Measurements from ENCODE around the gene RANBP10. TPM values are rescaled to one million over a fixed set of nuclear protein-coding genes. Genes with fewer than 3 reads are reported as not detected.

RANBP10 gene
- total and polyA plus RNA-seq, 2 of the 13 experiments (the other 11 are each of a cell fraction or from before 2014, with no cell fraction given) = 9.2 to 22.7 TPM

DNA sequence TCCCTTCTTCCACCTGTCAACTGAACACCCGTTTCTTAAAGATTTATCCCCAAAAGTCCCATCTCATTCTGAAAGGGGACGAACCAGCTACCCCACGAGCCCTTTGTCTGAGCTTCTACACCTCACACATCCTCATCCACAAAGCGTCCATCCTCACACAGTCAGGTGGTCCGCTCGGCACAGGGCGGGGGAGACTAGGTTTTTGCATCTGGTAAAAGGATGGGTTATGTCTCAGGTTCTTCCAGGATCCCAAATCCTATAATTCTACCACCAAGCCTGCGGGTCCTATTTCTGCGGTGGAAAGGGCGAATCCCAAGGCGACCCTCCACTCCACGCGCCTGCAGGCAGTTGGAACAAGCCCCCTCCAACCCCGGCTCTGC, 87.7 kb downstream of the RANBP10 start (continued):
- TF ChIP-seq, protein P1, sequence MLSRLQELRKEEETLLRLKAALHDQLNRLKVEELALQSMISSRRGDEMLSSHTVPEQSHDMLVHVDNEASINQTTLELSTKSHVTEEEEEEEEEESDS (CRISPR knock-in tag; IDR thresholded peaks at IDR 0.05; ENCODE audit: borderline replicate concordance) = peak; percentile 41; the same call in 1 of the 2 replicates
- TF ChIP-seq MEIS1 (CRISPR knock-in tag; IDR thresholded peaks at IDR 0.05; ENCODE audit: borderline replicate concordance) (no peak), RFX3 (CRISPR knock-in tag; IDR thresholded peaks at IDR 0.05) (no peak), DMAP1 (CRISPR knock-in tag; IDR thresholded peaks at IDR 0.05) (no peak; the same call in 1 of the 2 replicates), ZSCAN25 (CRISPR knock-in tag; IDR thresholded peaks at IDR 0.05) (no peak), HNRNPL (IDR thresholded peaks at IDR 0.05; ENCODE audit: low read depth, low read length) (no peak), ZEB1 (IDR thresholded peaks at IDR 0.05; ENCODE audit: insufficient replicate concordance, low read depth) (no peak), PITX1 (CRISPR knock-in tag; IDR thresholded peaks at IDR 0.05) (no peak), SIN3A (IDR thresholded peaks at IDR 0.05; ENCODE audit: borderline replicate concordance, low read depth, low read length) (0 out of 2 replicates have a peak, but pooled peaks have one; percentile 6), MLLT10 (CRISPR knock-in tag; IDR thresholded peaks at IDR 0.05) (no peak), ZNF3 (CRISPR knock-in tag; IDR thresholded peaks at IDR 0.05) (no peak), GABPB1 (CRISPR knock-in tag; IDR thresholded peaks at IDR 0.05) (no peak), ARNTL (CRISPR knock-in tag; IDR thresholded peaks at IDR 0.05) (no peak), THYN1 (CRISPR knock-in tag; IDR thresholded peaks at IDR 0.05; ENCODE audit: borderline replicate concordance, low read depth) (no peak)
- TF ChIP-seq, protein P2, sequence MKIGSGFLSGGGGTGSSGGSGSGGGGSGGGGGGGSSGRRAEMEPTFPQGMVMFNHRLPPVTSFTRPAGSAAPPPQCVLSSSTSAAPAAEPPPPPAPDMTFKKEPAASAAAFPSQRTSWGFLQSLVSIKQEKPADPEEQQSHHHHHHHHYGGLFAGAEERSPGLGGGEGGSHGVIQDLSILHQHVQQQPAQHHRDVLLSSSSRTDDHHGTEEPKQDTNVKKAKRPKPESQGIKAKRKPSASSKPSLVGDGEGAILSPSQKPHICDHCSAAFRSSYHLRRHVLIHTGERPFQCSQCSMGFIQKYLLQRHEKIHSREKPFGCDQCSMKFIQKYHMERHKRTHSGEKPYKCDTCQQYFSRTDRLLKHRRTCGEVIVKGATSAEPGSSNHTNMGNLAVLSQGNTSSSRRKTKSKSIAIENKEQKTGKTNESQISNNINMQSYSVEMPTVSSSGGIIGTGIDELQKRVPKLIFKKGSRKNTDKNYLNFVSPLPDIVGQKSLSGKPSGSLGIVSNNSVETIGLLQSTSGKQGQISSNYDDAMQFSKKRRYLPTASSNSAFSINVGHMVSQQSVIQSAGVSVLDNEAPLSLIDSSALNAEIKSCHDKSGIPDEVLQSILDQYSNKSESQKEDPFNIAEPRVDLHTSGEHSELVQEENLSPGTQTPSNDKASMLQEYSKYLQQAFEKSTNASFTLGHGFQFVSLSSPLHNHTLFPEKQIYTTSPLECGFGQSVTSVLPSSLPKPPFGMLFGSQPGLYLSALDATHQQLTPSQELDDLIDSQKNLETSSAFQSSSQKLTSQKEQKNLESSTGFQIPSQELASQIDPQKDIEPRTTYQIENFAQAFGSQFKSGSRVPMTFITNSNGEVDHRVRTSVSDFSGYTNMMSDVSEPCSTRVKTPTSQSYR (CRISPR knock-in tag; IDR thresholded peaks at IDR 0.05; ENCODE audit: borderline replicate concordance) = no peak
- TF ChIP-seq, protein P3, sequence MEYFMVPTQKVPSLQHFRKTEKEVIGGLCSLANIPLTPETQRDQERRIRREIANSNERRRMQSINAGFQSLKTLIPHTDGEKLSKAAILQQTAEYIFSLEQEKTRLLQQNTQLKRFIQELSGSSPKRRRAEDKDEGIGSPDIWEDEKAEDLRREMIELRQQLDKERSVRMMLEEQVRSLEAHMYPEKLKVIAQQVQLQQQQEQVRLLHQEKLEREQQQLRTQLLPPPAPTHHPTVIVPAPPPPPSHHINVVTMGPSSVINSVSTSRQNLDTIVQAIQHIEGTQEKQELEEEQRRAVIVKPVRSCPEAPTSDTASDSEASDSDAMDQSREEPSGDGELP (IDR thresholded peaks at IDR 0.05; ENCODE audit: borderline replicate concordance, low read depth) = no peak
- TF ChIP-seq, protein P4, sequence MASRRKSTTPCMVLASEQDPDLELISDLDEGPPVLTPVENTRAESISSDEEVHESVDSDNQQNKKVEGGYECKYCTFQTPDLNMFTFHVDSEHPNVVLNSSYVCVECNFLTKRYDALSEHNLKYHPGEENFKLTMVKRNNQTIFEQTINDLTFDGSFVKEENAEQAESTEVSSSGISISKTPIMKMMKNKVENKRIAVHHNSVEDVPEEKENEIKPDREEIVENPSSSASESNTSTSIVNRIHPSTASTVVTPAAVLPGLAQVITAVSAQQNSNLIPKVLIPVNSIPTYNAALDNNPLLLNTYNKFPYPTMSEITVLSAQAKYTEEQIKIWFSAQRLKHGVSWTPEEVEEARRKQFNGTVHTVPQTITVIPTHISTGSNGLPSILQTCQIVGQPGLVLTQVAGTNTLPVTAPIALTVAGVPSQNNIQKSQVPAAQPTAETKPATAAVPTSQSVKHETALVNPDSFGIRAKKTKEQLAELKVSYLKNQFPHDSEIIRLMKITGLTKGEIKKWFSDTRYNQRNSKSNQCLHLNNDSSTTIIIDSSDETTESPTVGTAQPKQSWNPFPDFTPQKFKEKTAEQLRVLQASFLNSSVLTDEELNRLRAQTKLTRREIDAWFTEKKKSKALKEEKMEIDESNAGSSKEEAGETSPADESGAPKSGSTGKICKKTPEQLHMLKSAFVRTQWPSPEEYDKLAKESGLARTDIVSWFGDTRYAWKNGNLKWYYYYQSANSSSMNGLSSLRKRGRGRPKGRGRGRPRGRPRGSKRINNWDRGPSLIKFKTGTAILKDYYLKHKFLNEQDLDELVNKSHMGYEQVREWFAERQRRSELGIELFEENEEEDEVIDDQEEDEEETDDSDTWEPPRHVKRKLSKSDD (CRISPR knock-in tag; IDR thresholded peaks at IDR 0.05; ENCODE audit: low read depth) = peak; percentile 25; the same call in 1 of the 2 replicates
- TF ChIP-seq, protein P5, sequence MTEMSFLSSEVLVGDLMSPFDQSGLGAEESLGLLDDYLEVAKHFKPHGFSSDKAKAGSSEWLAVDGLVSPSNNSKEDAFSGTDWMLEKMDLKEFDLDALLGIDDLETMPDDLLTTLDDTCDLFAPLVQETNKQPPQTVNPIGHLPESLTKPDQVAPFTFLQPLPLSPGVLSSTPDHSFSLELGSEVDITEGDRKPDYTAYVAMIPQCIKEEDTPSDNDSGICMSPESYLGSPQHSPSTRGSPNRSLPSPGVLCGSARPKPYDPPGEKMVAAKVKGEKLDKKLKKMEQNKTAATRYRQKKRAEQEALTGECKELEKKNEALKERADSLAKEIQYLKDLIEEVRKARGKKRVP (CRISPR knock-in tag; IDR thresholded peaks at IDR 0.05) = no peak
- TF ChIP-seq, protein P6, sequence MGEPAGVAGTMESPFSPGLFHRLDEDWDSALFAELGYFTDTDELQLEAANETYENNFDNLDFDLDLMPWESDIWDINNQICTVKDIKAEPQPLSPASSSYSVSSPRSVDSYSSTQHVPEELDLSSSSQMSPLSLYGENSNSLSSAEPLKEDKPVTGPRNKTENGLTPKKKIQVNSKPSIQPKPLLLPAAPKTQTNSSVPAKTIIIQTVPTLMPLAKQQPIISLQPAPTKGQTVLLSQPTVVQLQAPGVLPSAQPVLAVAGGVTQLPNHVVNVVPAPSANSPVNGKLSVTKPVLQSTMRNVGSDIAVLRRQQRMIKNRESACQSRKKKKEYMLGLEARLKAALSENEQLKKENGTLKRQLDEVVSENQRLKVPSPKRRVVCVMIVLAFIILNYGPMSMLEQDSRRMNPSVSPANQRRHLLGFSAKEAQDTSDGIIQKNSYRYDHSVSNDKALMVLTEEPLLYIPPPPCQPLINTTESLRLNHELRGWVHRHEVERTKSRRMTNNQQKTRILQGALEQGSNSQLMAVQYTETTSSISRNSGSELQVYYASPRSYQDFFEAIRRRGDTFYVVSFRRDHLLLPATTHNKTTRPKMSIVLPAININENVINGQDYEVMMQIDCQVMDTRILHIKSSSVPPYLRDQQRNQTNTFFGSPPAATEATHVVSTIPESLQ (CRISPR knock-in tag; conservative IDR thresholded peaks at IDR 0.05) = no peak
- TF ChIP-seq, protein P7, sequence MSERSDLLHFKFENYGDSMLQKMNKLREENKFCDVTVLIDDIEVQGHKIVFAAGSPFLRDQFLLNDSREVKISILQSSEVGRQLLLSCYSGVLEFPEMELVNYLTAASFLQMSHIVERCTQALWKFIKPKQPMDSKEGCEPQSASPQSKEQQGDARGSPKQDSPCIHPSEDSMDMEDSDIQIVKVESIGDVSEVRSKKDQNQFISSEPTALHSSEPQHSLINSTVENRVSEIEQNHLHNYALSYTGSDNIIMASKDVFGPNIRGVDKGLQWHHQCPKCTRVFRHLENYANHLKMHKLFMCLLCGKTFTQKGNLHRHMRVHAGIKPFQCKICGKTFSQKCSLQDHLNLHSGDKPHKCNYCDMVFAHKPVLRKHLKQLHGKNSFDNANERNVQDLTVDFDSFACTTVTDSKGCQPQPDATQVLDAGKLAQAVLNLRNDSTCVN (CRISPR knock-in tag; IDR thresholded peaks at IDR 0.05; ENCODE audit: borderline replicate concordance) = peak; percentile 13; the same call in 1 of the 2 replicates

All from HepG2 (cell line).